IPS DF 19.7 (cell line): Measurements from ENCODE around the gene TBXAS1.

Experiments
- DNase-seq: peaks from one replicate; pipeline ENCODE4 v3.0.0-alpha.2; 2013; ENCODE audit warnings: low read depth, low spot score

Gene TBXAS1

GRCh38 chr7:140022582-140023211 lies 193.6 kb downstream of the TBXAS1 start:
- DNase-seq: no peak

- no peak for DNase-seq
Observed at GRCh38 chr7:140023728-140024127, 194.7 kb downstream of the TBXAS1 start.

- DNase-seq: no peak
Observed at GRCh38 chr7:140024585-140024984, 195.5 kb downstream of the TBXAS1 start.

- no peak for DNase-seq
Observed at GRCh38 chr7:140025241-140025640, 196.2 kb downstream of the TBXAS1 start.

- DNase-seq: no peak
Observed at GRCh38 chr7:140025814-140026433, 196.9 kb downstream of the TBXAS1 start.

- no peak for DNase-seq
Observed at GRCh38 chr7:140026935-140027334, 197.9 kb downstream of the TBXAS1 start.

- DNase-seq: no peak
Observed at GRCh38 chr7:140027858-140028257, 198.8 kb downstream of the TBXAS1 start.

GRCh38 chr7:140028311-140028710 lies 199.2 kb downstream of the TBXAS1 start:
- no peak for DNase-seq

- no peak for DNase-seq
Observed at GRCh38 chr7:140029072-140029471, 200.0 kb downstream of the TBXAS1 start.

- no peak for DNase-seq
Observed at GRCh38 chr7:140031364-140031763, 202.3 kb downstream of the TBXAS1 start.

GRCh38 chr7:140033036-140033435 lies 204.0 kb downstream of the TBXAS1 start:
- no peak for DNase-seq

- no peak for DNase-seq
Observed at GRCh38 chr7:140033779-140034363, 204.8 kb downstream of the TBXAS1 start.

GRCh38 chr7:140034421-140034820 lies 205.4 kb downstream of the TBXAS1 start:
- DNase-seq: no peak

- no peak for DNase-seq
Observed at GRCh38 chr7:140035400-140036223, 206.5 kb downstream of the TBXAS1 start.

GRCh38 chr7:140036224-140036962 lies 207.3 kb downstream of the TBXAS1 start:
- no peak for DNase-seq

GRCh38 chr7:140039066-140039465 lies 210.0 kb downstream of the TBXAS1 start:
- DNase-seq: no peak

- DNase-seq: no peak
Observed at GRCh38 chr7:140039896-140040295, 210.8 kb downstream of the TBXAS1 start.

GRCh38 chr7:140041659-140042385 lies 212.8 kb downstream of the TBXAS1 start:
- DNase-seq: no peak

- no peak for DNase-seq
Observed at GRCh38 chr7:140042386-140042670, 213.3 kb downstream of the TBXAS1 start.

GRCh38 chr7:140044251-140044650 lies 215.2 kb downstream of the TBXAS1 start:
- DNase-seq: no peak

- DNase-seq: no peak
Observed at GRCh38 chr7:140045697-140046096, 216.6 kb downstream of the TBXAS1 start.
